GM18526 (cell line): ENCODE data around the gene COPS9.

Experiments
- POLR2A ChIP-seq: IDR thresholded peaks from 3 replicates; pipeline ENCODE4 v1.6.1; 2011; ENCODE audit not compliant: insufficient read length; ENCODE audit errors: extremely low read depth

The COPS9 gene

DNA sequence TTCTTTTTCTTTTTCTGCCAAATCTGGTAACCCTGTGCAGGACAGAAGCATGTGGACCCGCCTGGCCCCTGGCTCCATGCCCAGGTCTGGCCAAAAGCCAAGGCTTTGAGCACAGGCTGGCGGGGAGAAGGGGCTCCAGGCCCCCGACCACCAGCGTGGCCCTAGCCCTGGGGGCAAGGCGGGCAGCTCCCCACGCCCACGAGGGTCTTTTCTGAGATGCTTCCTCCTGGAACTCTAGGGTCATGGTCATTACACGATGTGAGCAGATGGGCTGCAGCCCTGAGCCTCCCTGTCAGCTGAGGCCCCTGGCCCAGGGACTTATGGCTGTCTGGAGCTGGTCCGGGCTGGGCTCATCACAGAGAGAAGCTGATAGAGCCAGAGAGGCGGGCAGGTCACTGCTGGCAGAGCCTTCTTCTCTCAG is 10.0 kb upstream of the COPS9 start:
- TF ChIP-seq POLR2A = no peak

GRCh38 chr2:240145461-240145860 is 9.4 kb upstream of the COPS9 start:
- TF ChIP-seq POLR2A = no peak

GRCh38 chr2:240144649-240145261 is 8.7 kb upstream of the COPS9 start:
- TF ChIP-seq POLR2A = no peak

GRCh38 chr2:240143801-240144648 is 7.9 kb upstream of the COPS9 start:
- no peak for TF ChIP-seq POLR2A

- TF ChIP-seq POLR2A = no peak
Measured at GRCh38 chr2:240143276-240143675, 7.2 kb upstream of the COPS9 start.

- no peak for TF ChIP-seq POLR2A
Measured at GRCh38 chr2:240142859-240143258, 6.8 kb upstream of the COPS9 start.

- TF ChIP-seq POLR2A = no peak
Measured at GRCh38 chr2:240142256-240142775, 6.2 kb upstream of the COPS9 start.

DNA sequence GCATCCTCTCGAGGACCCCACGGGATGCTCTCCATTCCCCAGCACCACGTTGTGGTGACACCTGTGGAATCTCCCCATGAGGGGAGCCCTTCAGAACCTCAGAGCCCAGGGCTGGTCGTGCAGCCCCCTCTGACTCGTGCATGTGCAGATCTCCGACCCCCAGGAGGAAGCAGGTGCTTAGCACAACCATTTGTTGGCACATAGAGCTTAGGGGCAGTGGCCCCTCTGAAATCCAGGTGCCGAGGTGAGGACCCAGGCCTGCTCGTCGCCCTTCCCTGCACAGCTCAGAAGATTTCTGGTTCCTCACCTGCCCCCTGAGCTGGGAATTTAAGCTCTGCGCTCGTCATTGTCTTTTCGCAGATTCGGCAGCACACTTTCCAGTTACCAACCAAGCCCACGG is 5.6 kb upstream of the COPS9 start:
- TF ChIP-seq POLR2A = no peak

DNA sequence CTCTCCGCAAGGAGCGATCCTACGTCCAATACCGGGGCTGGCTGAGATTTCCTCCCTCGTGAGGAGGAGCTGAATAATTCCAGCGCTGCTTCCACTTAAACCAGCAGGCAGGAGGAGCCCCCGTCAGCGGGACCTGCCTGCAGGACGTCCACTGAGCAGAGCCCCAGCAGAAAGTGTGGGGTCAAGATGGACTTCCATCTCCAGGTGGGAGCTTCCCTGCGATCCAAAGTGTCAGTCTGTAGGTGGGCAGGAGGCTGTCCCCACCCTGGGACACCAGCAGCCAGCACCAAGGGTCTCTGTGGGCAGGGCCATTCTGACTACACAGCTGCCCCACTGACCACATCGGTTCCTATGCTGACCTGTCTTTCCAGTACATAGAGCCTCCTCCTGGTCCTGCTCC is 4.8 kb upstream of the COPS9 start:
- no peak for TF ChIP-seq POLR2A

DNA sequence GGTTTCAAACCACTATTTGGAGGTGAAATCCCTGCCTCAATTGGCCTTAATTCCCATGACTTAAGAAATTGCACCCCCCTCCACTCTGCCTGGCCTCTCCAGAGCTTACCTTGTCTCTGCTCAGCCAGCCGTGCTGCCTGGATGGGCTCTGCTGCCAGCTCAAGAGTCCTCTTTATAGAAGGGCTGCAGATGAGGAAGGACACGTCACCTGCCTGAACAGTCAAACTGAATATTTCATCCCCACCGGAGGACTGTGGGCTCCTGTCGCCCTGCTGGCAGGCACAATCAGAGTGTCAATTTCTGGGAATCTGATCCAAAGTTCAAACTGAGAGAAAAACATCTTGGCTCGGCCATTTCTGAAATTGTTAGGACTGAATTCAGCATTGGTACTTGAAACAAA is 4.4 kb upstream of the COPS9 start, which contains the start of gene OTOS:
OTOS (minus strand) TSS at position 148 of the 400 bp plus-strand sequence. CDS start 332 bp downstream, outside the sequence.
- TF ChIP-seq POLR2A = no peak

DNA sequence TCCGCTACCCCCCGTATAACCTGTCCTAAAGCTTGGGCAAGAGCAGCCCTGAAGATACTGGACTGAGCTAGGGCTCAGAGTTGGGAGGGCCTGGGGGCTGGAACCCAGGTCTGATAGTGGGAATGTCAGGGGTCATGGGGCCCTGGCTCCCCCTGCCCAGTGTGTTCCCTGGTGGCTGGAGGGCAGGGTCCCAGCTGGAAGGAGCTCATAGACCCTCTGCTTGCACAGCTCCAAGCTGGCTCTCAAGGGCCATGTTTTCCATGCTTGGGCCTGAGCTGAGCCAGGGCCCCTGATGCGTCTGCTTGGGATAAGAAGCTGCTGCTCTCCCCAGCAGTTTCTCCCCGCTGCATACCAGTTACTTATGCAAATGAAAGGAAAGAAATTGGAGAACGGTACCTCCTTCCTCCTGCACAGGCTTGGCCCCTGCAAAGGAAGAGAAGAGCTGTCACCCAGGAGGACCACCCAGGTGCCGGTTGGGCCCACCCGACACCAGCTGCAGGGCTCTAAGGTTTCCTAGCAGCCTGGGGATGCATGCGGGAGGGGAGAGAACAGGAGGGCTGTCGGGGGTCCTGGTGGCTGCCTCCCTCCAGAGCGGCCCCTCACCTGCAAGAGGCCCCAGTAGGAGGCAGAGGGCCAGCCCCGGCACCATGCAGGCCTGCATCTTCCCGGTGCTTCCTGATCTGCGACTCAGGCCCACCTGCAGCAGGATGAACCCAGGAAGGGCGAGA is 3.7 kb upstream of the COPS9 start:
- no peak for TF ChIP-seq POLR2A

GRCh38 chr2:240139011-240139441 is 2.9 kb upstream of the COPS9 start:
- TF ChIP-seq POLR2A = no peak

GRCh38 chr2:240138254-240138984 is 2.3 kb upstream of the COPS9 start:
- no peak for TF ChIP-seq POLR2A

- no peak for TF ChIP-seq POLR2A
Measured at GRCh38 chr2:240137596-240138253, 1.6 kb upstream of the COPS9 start.
